ENCODE results near the gene WDR27.

DNA sequence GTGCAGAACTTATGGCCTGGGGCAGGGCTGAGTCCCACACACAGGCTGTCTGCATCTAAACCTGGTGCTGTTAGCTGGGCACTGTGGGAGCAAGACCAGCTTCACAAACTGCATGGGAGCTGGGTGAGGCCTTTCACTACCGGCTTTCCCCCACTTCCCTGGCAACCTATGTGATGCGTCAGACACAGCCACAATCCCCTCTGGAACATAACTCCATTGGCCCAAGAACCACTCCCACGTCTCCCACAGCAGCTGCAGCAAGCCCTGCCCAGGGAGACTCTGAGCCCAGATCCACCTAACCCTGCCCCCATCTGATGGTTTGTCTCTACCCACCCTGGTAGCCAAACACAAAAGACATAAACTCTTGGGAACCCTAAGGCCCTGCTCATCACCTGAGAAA, 9.3 kb downstream of the WDR27 start:
- no peak for TF ChIP-seq POLR2A (IDR thresholded peaks at IDR 0.05)
- no peak for TF ChIP-seq POLR2AphosphoS5 (IDR thresholded peaks at IDR 0.05)
- TF ChIP-seq, protein P1, sequence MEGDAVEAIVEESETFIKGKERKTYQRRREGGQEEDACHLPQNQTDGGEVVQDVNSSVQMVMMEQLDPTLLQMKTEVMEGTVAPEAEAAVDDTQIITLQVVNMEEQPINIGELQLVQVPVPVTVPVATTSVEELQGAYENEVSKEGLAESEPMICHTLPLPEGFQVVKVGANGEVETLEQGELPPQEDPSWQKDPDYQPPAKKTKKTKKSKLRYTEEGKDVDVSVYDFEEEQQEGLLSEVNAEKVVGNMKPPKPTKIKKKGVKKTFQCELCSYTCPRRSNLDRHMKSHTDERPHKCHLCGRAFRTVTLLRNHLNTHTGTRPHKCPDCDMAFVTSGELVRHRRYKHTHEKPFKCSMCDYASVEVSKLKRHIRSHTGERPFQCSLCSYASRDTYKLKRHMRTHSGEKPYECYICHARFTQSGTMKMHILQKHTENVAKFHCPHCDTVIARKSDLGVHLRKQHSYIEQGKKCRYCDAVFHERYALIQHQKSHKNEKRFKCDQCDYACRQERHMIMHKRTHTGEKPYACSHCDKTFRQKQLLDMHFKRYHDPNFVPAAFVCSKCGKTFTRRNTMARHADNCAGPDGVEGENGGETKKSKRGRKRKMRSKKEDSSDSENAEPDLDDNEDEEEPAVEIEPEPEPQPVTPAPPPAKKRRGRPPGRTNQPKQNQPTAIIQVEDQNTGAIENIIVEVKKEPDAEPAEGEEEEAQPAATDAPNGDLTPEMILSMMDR (IDR thresholded peaks at IDR 0.05), result no peak

Measured in breast epithelium (tissue), 3 donors.